ENCODE data around the gene PTGDS. TPM values are rescaled to one million over a fixed set of nuclear protein-coding genes. Genes with fewer than 3 reads are reported as not detected.

PTGDS gene
- polyA plus RNA-seq, 4 donors: 27.8 to 104 (median 33.5) TPM

Other genes with a start within 250 kb of the PTGDS start
- gene LCN10, start 234.6 kb upstream of the PTGDS start, polyA plus RNA-seq (ENCODE audit: insufficient read length in 4 of 4): 1 to 10 TPM in 3 of 4 donors, under 1 TPM in 1; 0.56 to 1.5 (median 1.2) TPM
- gene LCN6, start 229.0 kb upstream of the PTGDS start, polyA plus RNA-seq (ENCODE audit: insufficient read length in 4 of 4): under 1 TPM in 1 of 4 donors, not detected in 3; 0.34 TPM
- gene LCN8, start 219.3 kb upstream of the PTGDS start, polyA plus RNA-seq (ENCODE audit: insufficient read length in 4 of 4): under 1 TPM; 0.17 to 0.30 (median 0.25) TPM
- gene LCN15, start 213.0 kb upstream of the PTGDS start, polyA plus RNA-seq (ENCODE audit: insufficient read length in 4 of 4): under 1 TPM in 2 of 4 donors, not detected in 2; 0.06 to 0.08 TPM
- 10 to 100 TPM; 69.6 to 89.4 (median 73.2) TPM for gene TMEM141, start 186.2 kb upstream of the PTGDS start, polyA plus RNA-seq (ENCODE audit: insufficient read length in 4 of 4)
- gene CCDC183, start 181.2 kb upstream of the PTGDS start, polyA plus RNA-seq (ENCODE audit: insufficient read length in 4 of 4): 1 to 10 TPM; 4.8 to 6.2 (median 5.2) TPM
- 10 to 100 TPM; 56.6 to 76.5 (median 64.3) TPM for gene RABL6, start 169.6 kb upstream of the PTGDS start, polyA plus RNA-seq (ENCODE audit: insufficient read length in 4 of 4)
- 1 to 10 TPM in 2 of 4 donors, under 1 TPM in 2; 0.67 to 1.7 (median 0.96) TPM for gene AJM1, start 135.0 kb upstream of the PTGDS start, polyA plus RNA-seq (ENCODE audit: insufficient read length in 4 of 4)
- gene PHPT1, start 128.1 kb upstream of the PTGDS start, polyA plus RNA-seq (ENCODE audit: insufficient read length in 4 of 4): 100 to 1,000 TPM in 1 of 4 donors, 10 to 100 TPM in 3; 79.2 to 145 (median 81.4) TPM
- gene MAMDC4, start 125.2 kb upstream of the PTGDS start, polyA plus RNA-seq (ENCODE audit: insufficient read length in 4 of 4): 10 to 100 TPM in 1 of 4 donors, 1 to 10 TPM in 3; 6.0 to 10.6 (median 6.9) TPM
- gene EDF1, start 111.2 kb upstream of the PTGDS start, polyA plus RNA-seq (ENCODE audit: insufficient read length in 4 of 4): 100 to 1,000 TPM; 317 to 400 (median 357) TPM
- 10 to 100 TPM; 11.3 to 16.8 (median 12.4) TPM for gene TRAF2, start 91.0 kb upstream of the PTGDS start, polyA plus RNA-seq (ENCODE audit: insufficient read length in 4 of 4)
- gene FBXW5, start 32.8 kb upstream of the PTGDS start, polyA plus RNA-seq (ENCODE audit: insufficient read length in 4 of 4): 10 to 100 TPM; 38.7 to 67.9 (median 43.5) TPM
- 1 to 10 TPM in 2 of 4 donors, under 1 TPM in 2; 0.36 to 1.1 (median 0.90) TPM for gene C8G, start 32.3 kb upstream of the PTGDS start, polyA plus RNA-seq (ENCODE audit: insufficient read length in 4 of 4)
- gene LCN12, start 25.2 kb upstream of the PTGDS start, polyA plus RNA-seq (ENCODE audit: insufficient read length in 4 of 4): 10 to 100 TPM; 21.8 to 36.8 (median 29.4) TPM
- gene LCNL1, start 5.5 kb downstream of the PTGDS start, polyA plus RNA-seq (ENCODE audit: insufficient read length in 4 of 4): under 1 TPM; 0.08 to 0.35 (median 0.19) TPM
- gene PAXX, start 14.9 kb downstream of the PTGDS start, polyA plus RNA-seq (ENCODE audit: insufficient read length in 4 of 4): 10 to 100 TPM; 26.9 to 46.1 (median 31.5) TPM
- gene CLIC3, start 19.1 kb downstream of the PTGDS start, polyA plus RNA-seq (ENCODE audit: insufficient read length in 4 of 4): 1 to 10 TPM in 1 of 4 donors, under 1 TPM in 3; 0.28 to 1.2 (median 0.50) TPM
- gene ABCA2, start 50.7 kb downstream of the PTGDS start, polyA plus RNA-seq (ENCODE audit: insufficient read length in 4 of 4): 10 to 100 TPM; 33.3 to 57.9 (median 40.2) TPM
- gene FUT7, start 54.6 kb downstream of the PTGDS start, polyA plus RNA-seq (ENCODE audit: insufficient read length in 4 of 4): under 1 TPM in 2 of 4 donors, not detected in 2; 0.04 to 0.11 TPM
- gene NPDC1, start 68.7 kb downstream of the PTGDS start, polyA plus RNA-seq (ENCODE audit: insufficient read length in 4 of 4): 10 to 100 TPM; 22.8 to 47.1 (median 26.5) TPM
- gene ENTPD2, start 76.6 kb downstream of the PTGDS start, polyA plus RNA-seq (ENCODE audit: insufficient read length in 4 of 4): 1 to 10 TPM; 3.4 to 7.4 (median 4.2) TPM
- gene SAPCD2, start 93.1 kb downstream of the PTGDS start, polyA plus RNA-seq (ENCODE audit: insufficient read length in 4 of 4): 1 to 10 TPM; 5.4 to 9.5 (median 6.0) TPM
- 1 to 10 TPM; 4.6 to 6.6 (median 5.6) TPM for gene UAP1L1, start 100.0 kb downstream of the PTGDS start, polyA plus RNA-seq (ENCODE audit: insufficient read length in 4 of 4)
- gene MAN1B1, start 109.5 kb downstream of the PTGDS start, polyA plus RNA-seq (ENCODE audit: insufficient read length in 4 of 4): 10 to 100 TPM; 46.4 to 62.2 (median 53.4) TPM
- 10 to 100 TPM in 3 of 4 donors, 1 to 10 TPM in 1; 9.7 to 41.8 (median 18.2) TPM for gene DPP7, start 137.2 kb downstream of the PTGDS start, polyA plus RNA-seq (ENCODE audit: insufficient read length in 4 of 4)
- under 1 TPM in 2 of 4 donors, not detected in 2; 0.04 to 0.12 TPM for gene GRIN1, start 161.7 kb downstream of the PTGDS start, polyA plus RNA-seq (ENCODE audit: insufficient read length in 4 of 4)
- under 1 TPM in 1 of 4 donors, not detected in 3; 0.16 TPM for gene LRRC26, start 192.5 kb downstream of the PTGDS start, polyA plus RNA-seq (ENCODE audit: insufficient read length in 4 of 4)
- not detected for gene TMEM210, start 194.6 kb downstream of the PTGDS start, polyA plus RNA-seq (ENCODE audit: insufficient read length in 4 of 4)
- gene ANAPC2, start 211.1 kb downstream of the PTGDS start, polyA plus RNA-seq (ENCODE audit: insufficient read length in 4 of 4): 10 to 100 TPM; 37.1 to 50.4 (median 40.9) TPM
- 10 to 100 TPM; 42.7 to 70.4 (median 47.7) TPM for gene SSNA1, start 211.2 kb downstream of the PTGDS start, polyA plus RNA-seq (ENCODE audit: insufficient read length in 4 of 4)
- 10 to 100 TPM; 12.9 to 18.6 (median 14.1) TPM for gene TPRN, start 223.2 kb downstream of the PTGDS start, polyA plus RNA-seq (ENCODE audit: insufficient read length in 4 of 4)
- 10 to 100 TPM; 44.6 to 49.8 (median 47.4) TPM for gene TMEM203, start 228.1 kb downstream of the PTGDS start, polyA plus RNA-seq (ENCODE audit: insufficient read length in 4 of 4)
- gene NDOR1, start 228.2 kb downstream of the PTGDS start, polyA plus RNA-seq (ENCODE audit: insufficient read length in 4 of 4): 10 to 100 TPM; 10.0 to 16.0 (median 10.9) TPM
- 10 to 100 TPM in 2 of 4 donors, 1 to 10 TPM in 2; 7.9 to 16.3 (median 10.1) TPM for gene RNF208, start 244.7 kb downstream of the PTGDS start, polyA plus RNA-seq (ENCODE audit: insufficient read length in 4 of 4)
- gene CYSRT1, start 247.7 kb downstream of the PTGDS start, polyA plus RNA-seq (ENCODE audit: insufficient read length in 4 of 4): 10 to 100 TPM in 2 of 4 donors, 1 to 10 TPM in 2; 4.9 to 14.2 (median 10.8) TPM
- gene RNF224, start 250.0 kb downstream of the PTGDS start, polyA plus RNA-seq (ENCODE audit: insufficient read length in 4 of 4): 10 to 100 TPM in 1 of 4 donors, 1 to 10 TPM in 3; 5.1 to 14.5 (median 9.7) TPM

All from right renal pelvis (tissue), 4 donors.